Inferior parietal cortex (tissue), 1 donor: ENCODE results near the gene GPS1.

Experiments used
- DNase-seq: peaks from one replicate; pipeline ENCODE4 v3.0.0-alpha.2; 2016; ENCODE audit errors: extremely low spot score

Gene GPS1

GRCh38 chr17:82103553-82104451 lies 52.1 kb downstream of the GPS1 start:
- DNase-seq = no peak

- no peak for DNase-seq
Observed at GRCh38 chr17:82104797-82105416, 53.2 kb downstream of the GPS1 start.

GRCh38 chr17:82105417-82105881 lies 53.8 kb downstream of the GPS1 start:
- DNase-seq = no peak

GRCh38 chr17:82105882-82106687 lies 54.4 kb downstream of the GPS1 start:
- DNase-seq = no peak

- DNase-seq = no peak
Observed at GRCh38 chr17:82106688-82107305, 55.1 kb downstream of the GPS1 start.
